SK-N-SH (cell line): ENCODE measurements around the gene MACROH2A2. TPM values are rescaled to one million over a fixed set of nuclear protein-coding genes. Genes with fewer than 3 reads are reported as not detected.

Experiments
- CTCF ChIA-PET: fragments of 300-600, 350-600 bp; formaldehyde crosslinking; extraction: SDS; loops from one replicate; lab custom pipeline; 2021; lab: Yijun Ruan, JAX
- POLR2A ChIA-PET: fragments of 350-600 bp; sonication (Branson Sonifier 250); formaldehyde crosslinking; extraction: SDS; loops from one replicate; lab custom pipeline; 2020; ENCODE audit warnings: antibody characterized with exemption, inconsistent platforms; lab: Yijun Ruan, JAX
- DNase-seq: peaks from one replicate; pipeline ENCODE4 v3.0.0; 2012
- H2AFZ ChIP-seq: fragments of 200-600 bp; sonication (generic); 2 replicates; pipeline ENCODE4 v1.8.1; 2016; ENCODE audit warnings: antibody characterized with exemption, mild to moderate bottlenecking, low read depth
- H3F3A ChIP-seq: fragments of 200-600 bp; sonication (generic); replicated peaks from 2 replicates; pipeline ENCODE3; 2016; ENCODE audit warnings: antibody characterized with exemption, mild to moderate bottlenecking; ENCODE audit not compliant: insufficient read depth
- H3K27ac ChIP-seq, 2 experiments: fragments of 200-500 bp in 1 of 2; fragments of 200-600 bp in 1 of 2; sonication (Bioruptor generic) in 1 of 2; sonication (generic), shearing (Covaris generic) in 1 of 2; 2 replicates each; pipeline versions ENCODE4 v1.5.1 to v1.6.1; 2014 to 2016; ENCODE audit warnings: low read depth in 2 of 2, inconsistent platforms in 1 of 2, low read length in 1 of 2, mild to moderate bottlenecking in 1 of 2, mixed read lengths in 1 of 2
- H3K27me3 ChIP-seq: fragments of 200-600 bp; sonication (generic), shearing (Covaris generic); 2 replicates; pipeline ENCODE4 v1.6.1; 2016; ENCODE audit warnings: mixed run types; ENCODE audit not compliant: insufficient read depth
- H3K36me3 ChIP-seq, 2 experiments: fragments of 200-500 bp in 1 of 2; fragments of 200-600 bp in 1 of 2; sonication (Bioruptor generic) in 1 of 2; sonication (generic) in 1 of 2; replicated peaks in 1 of 2; 2 replicates each; pipeline versions ENCODE3 to v1.5.1; 2014 to 2016; ENCODE audit warnings: low read length in 1 of 2, mild to moderate bottlenecking in 1 of 2; ENCODE audit not compliant: insufficient read depth in 2 of 2, control insufficient read depth in 1 of 2
- H3K4me1 ChIP-seq, 2 experiments: fragments of 200-500 bp in 1 of 2; fragments of 200-600 bp in 1 of 2; sonication (Bioruptor generic) in 1 of 2; sonication (generic), shearing (Covaris generic) in 1 of 2; 2 replicates each; pipeline versions ENCODE4 v1.5.1 to v1.6.1; 2014 to 2016; ENCODE audit warnings: low read depth in 1 of 2, low read length in 1 of 2, mixed run types in 1 of 2; ENCODE audit not compliant: insufficient read depth in 2 of 2, control insufficient read depth in 1 of 2
- H3K4me2 ChIP-seq: fragments of 200-600 bp; sonication (generic), shearing (Covaris generic); 2 replicates; pipeline ENCODE4 v1.6.1; 2017; ENCODE audit warnings: mixed run types
- H3K4me3 ChIP-seq, 2 experiments: fragments of 200-500 bp in 1 of 2; fragments of 200-600 bp in 1 of 2; sonication (Bioruptor generic) in 1 of 2; sonication (generic), shearing (Covaris generic) in 1 of 2; 2 replicates each; pipeline versions ENCODE4 v1.5.1 to v1.8.1; 2014 to 2016; ENCODE audit warnings: low read depth in 2 of 2, inconsistent platforms in 1 of 2, low read length in 1 of 2, mild to moderate bottlenecking in 1 of 2, mixed read lengths in 1 of 2, moderate library complexity in 1 of 2
- H3K79me2 ChIP-seq: fragments of 200-600 bp; sonication (generic); 2 replicates; pipeline ENCODE4 v1.8.1; 2017; ENCODE audit warnings: mild to moderate bottlenecking; ENCODE audit not compliant: insufficient read depth
- H3K9ac ChIP-seq: fragments of 200-600 bp; sonication (generic); 2 replicates; pipeline ENCODE4 v1.6.1; 2017; ENCODE audit warnings: mixed run types
- H3K9me2 ChIP-seq: fragments of 200-600 bp; sonication (generic); 2 replicates; pipeline ENCODE4 v1.6.1; 2017; ENCODE audit warnings: mixed run types
- H3K9me3 ChIP-seq: fragments of 200-600 bp; sonication (generic); 2 replicates; pipeline ENCODE4 v1.6.1; 2017; ENCODE audit warnings: mixed run types, mild to moderate bottlenecking, moderate library complexity
- H4K20me1 ChIP-seq: fragments of 200-600 bp; sonication (generic); 2 replicates; pipeline ENCODE4 v1.6.1; 2017; ENCODE audit warnings: mild to moderate bottlenecking, mixed run types; ENCODE audit not compliant: insufficient read depth
- CHD2 ChIP-seq: fragments of 150-350 bp; IDR thresholded peaks from 2 replicates; pipeline ENCODE4 v1.6.1; 2018; ENCODE audit warnings: low read length; ENCODE audit not compliant: partially characterized antibody
- ELF1 ChIP-seq: IDR thresholded peaks from 2 replicates; pipeline ENCODE4 v1.4.0; 2012
- EP300 ChIP-seq, 2 experiments: IDR thresholded peaks; 2 replicates each; pipeline versions ENCODE4 v1.4.0 to v1.6.1; 2012; ENCODE audit warnings: borderline replicate concordance in 1 of 2, low read depth in 1 of 2, low read length in 1 of 2
- FOSL2 ChIP-seq: IDR thresholded peaks from 2 replicates; pipeline ENCODE4 v1.4.0; 2012; ENCODE audit warnings: low read depth, mild to moderate bottlenecking, moderate library complexity, borderline replicate concordance
- FOXJ3 ChIP-seq: sonication (generic); formaldehyde crosslinking; IDR thresholded peaks from 2 replicates; pipeline ENCODE4 v1.5.1; 2020; ENCODE audit warnings: mild to moderate bottlenecking, missing genetic modification reagents
- GABPA ChIP-seq: IDR thresholded peaks from 2 replicates; pipeline ENCODE4 v1.4.0; 2012; ENCODE audit warnings: low read depth, mild to moderate bottlenecking
- GATA2 ChIP-seq: sonication (generic); formaldehyde crosslinking; IDR thresholded peaks from 2 replicates; pipeline ENCODE4 v1.5.0; 2020; ENCODE audit warnings: mild to moderate bottlenecking, missing genetic modification reagents
- IRF3 ChIP-seq: fragments of 150-350 bp; IDR thresholded peaks from 2 replicates; pipeline ENCODE4 v1.6.1; 2016; ENCODE audit warnings: mild to moderate bottlenecking, low read depth, low read length
- JUND ChIP-seq: IDR thresholded peaks from 2 replicates; pipeline ENCODE4 v1.4.0; 2012
- MEF2A ChIP-seq: IDR thresholded peaks from 2 replicates; pipeline ENCODE4 v1.4.0; 2012; ENCODE audit warnings: low read depth, borderline replicate concordance
- NRF1 ChIP-seq: IDR thresholded peaks from 2 replicates; pipeline ENCODE4 v1.6.1; 2012; ENCODE audit warnings: low read depth, mild to moderate bottlenecking, low read length
- POLR2AphosphoS5 ChIP-seq: IDR thresholded peaks from 2 replicates; pipeline ENCODE4 v1.6.1; 2012; ENCODE audit warnings: low read depth, low read length
- RAD21 ChIP-seq: IDR thresholded peaks from 2 replicates; pipeline ENCODE4 v1.6.1; 2012; ENCODE audit warnings: mild to moderate bottlenecking, low read length
- RCOR1 ChIP-seq: fragments of 150-350 bp; IDR thresholded peaks from 2 replicates; pipeline ENCODE4 v1.6.1; 2017; ENCODE audit warnings: antibody characterized with exemption, low read length
- RFX5 ChIP-seq: IDR thresholded peaks from 2 replicates; pipeline ENCODE4 v1.6.1; 2012; ENCODE audit warnings: mild to moderate bottlenecking, improper control_type of control experiment, low read length
- SMC3 ChIP-seq: IDR thresholded peaks from 2 replicates; pipeline ENCODE4 v1.6.1; 2012; ENCODE audit warnings: low read depth, low read length, improper control_type of control experiment
- TAF1 ChIP-seq: IDR thresholded peaks from 2 replicates; pipeline ENCODE4 v1.6.1; 2012; ENCODE audit warnings: low read depth, mild to moderate bottlenecking, low read length, moderate library complexity, borderline replicate concordance
- TCF12 ChIP-seq: IDR thresholded peaks from 2 replicates; pipeline ENCODE4 v1.4.0; 2012
- USF1 ChIP-seq: IDR thresholded peaks from 2 replicates; pipeline ENCODE4 v1.4.0; 2012; ENCODE audit warnings: low read depth, borderline replicate concordance
- USF2 ChIP-seq: fragments of 150-350 bp; IDR thresholded peaks from 2 replicates; pipeline ENCODE4 v1.6.1; 2017; ENCODE audit warnings: antibody characterized with exemption, low read length, low read depth, borderline replicate concordance
- YY1 ChIP-seq: IDR thresholded peaks from 2 replicates; pipeline ENCODE4 v1.4.0; 2012; ENCODE audit warnings: low read depth, mild to moderate bottlenecking
- WGBS: methylation state at CpG from one replicate; pipeline ENCODE4 v1.1.6; 2017; ENCODE audit warnings: low lambda C conversion rate; 5-methylcytosine and 5-hydroxymethylcytosine counted together
- polyA plus RNA-seq, 3 experiments: library from polyadenylated mRNA; depleted of rRNA; stranded (reverse); fragments of >200 nt; gene quantifications; 2 replicates each; pipeline ENCODE4 v1.2.3, GENCODE V29; 2012

MACROH2A2 gene
- polyA plus RNA-seq, 1 of the 3 experiments (the other 2 are of a cell fraction): 28.9 TPM

- TF ChIP-seq RAD21: no peak
- TF ChIP-seq, all 33 proteins: peak for 0
Observed at GRCh38 chr10:70092389-70092718, 39.7 kb downstream of the MACROH2A2 start (continued).

GRCh38 chr10:70093335-70093944, 40.8 kb downstream of the MACROH2A2 start:
- no peaks in the 10 kb centered on the region for H3K9me2 ChIP-seq
- H3K36me3 ChIP-seq: peaks cover 14 to 49% of the 10 kb centered on the region in 2 experiments
- H3K4me1 ChIP-seq: no peaks in the 10 kb centered on the region
- no peak overlapping the region for H3K27ac ChIP-seq
- POLR2A ChIA-PET: no interaction called here
- no peaks in the 10 kb centered on the region for H3K79me2 ChIP-seq
- H3K27me3 ChIP-seq: no peaks in the 10 kb centered on the region
- no peak overlapping the region for H2AFZ ChIP-seq
- no peak for TF ChIP-seq POLR2AphosphoS5
- TF ChIP-seq TAF1: no peak
- TF ChIP-seq FOXJ3 (CRISPR knock-in tag): no peak
- TF ChIP-seq RFX5: no peak
- no peak for TF ChIP-seq YY1
- no peak for TF ChIP-seq GABPA
- TF ChIP-seq USF2: no peak
- TF ChIP-seq EP300 (IDR thresholded peaks at IDR 0.05; ENCODE audit: borderline replicate concordance in 1 of 2, low read depth in 1 of 2, low read length in 1 of 2): no peak
- TF ChIP-seq NRF1: no peak
- TF ChIP-seq RCOR1: no peak
- no peak for TF ChIP-seq GATA2 (CRISPR knock-in tag)
- no peak for TF ChIP-seq SMC3
- no peak for TF ChIP-seq USF1
- H3K4me3 ChIP-seq: no peak overlapping the region
- H3F3A ChIP-seq: no peaks in the 10 kb centered on the region
- no peak overlapping the region for H3K9ac ChIP-seq
- CTCF ChIA-PET: interaction anchor here (1.1 to 16.8 kb wide), 4 partner anchors 10 to 135 kb away, joined by 3 to 184 read pairs (median 9); no protein-coding TSS in a partner anchor
- no peak overlapping the region for H3K4me2 ChIP-seq
- H4K20me1 ChIP-seq: no peaks in the 10 kb centered on the region
- DNase-seq: no peak
- 96% methylated on average over 8 of the region's 9 CpGs for WGBS
- H3K9me3 ChIP-seq: no peaks in the 10 kb centered on the region

GRCh38 chr10:70094250-70094649, 41.6 kb downstream of the MACROH2A2 start:
- Histone ChIP-seq H3K36me3 (peaks cover 14 to 56% of the 10 kb centered on the region in 2 experiments), H3K4me1 (no peaks in the 10 kb centered on the region), H3K4me3 (no peak overlapping the region), H2AFZ (no peak overlapping the region), H3K4me2 (no peak overlapping the region), H3K9me2 (no peaks in the 10 kb centered on the region), H3F3A (no peaks in the 10 kb centered on the region), H3K79me2 (no peaks in the 10 kb centered on the region), H3K9me3 (no peaks in the 10 kb centered on the region), H3K27ac (no peak overlapping the region), H4K20me1 (no peaks in the 10 kb centered on the region), H3K27me3 (no peaks in the 10 kb centered on the region), H3K9ac (no peak overlapping the region)
- WGBS: 100% methylated on average over 2 of the region's 2 CpGs
- CTCF ChIA-PET: interaction anchor here (1.1 to 16.8 kb wide), 3 partner anchors 9 to 24 kb away, joined by 3 to 184 read pairs (median 11); no protein-coding TSS in a partner anchor
- DNase-seq: no peak
- POLR2A ChIA-PET: interaction anchor here (0.9 kb wide), 1 partner anchor 40 kb away, joined by 4 read pairs; no protein-coding TSS in a partner anchor
- no peak for TF ChIP-seq SMC3
- TF ChIP-seq CHD2: no peak
- TF ChIP-seq USF1: no peak
- TF ChIP-seq FOXJ3 (CRISPR knock-in tag): no peak
- TF ChIP-seq NRF1: no peak
- no peak for TF ChIP-seq MEF2A
- TF ChIP-seq TCF12: no peak
- no peak for TF ChIP-seq FOSL2
- TF ChIP-seq TAF1: no peak
- no peak for TF ChIP-seq ELF1
- TF ChIP-seq JUND: no peak
- no peak for TF ChIP-seq USF2
- no peak for TF ChIP-seq RCOR1
- TF ChIP-seq YY1: no peak
- TF ChIP-seq IRF3: no peak
